HepG2 (cell line): ENCODE data around the gene MACROD2. TPM values are rescaled to one million over a fixed set of nuclear protein-coding genes. Genes with fewer than 3 reads are reported as not detected.

Experiments used
- CBX5 ChIP-seq: sonication (generic); formaldehyde crosslinking; IDR thresholded peaks from 2 replicates; pipeline ENCODE4 v1.4.0; 2020; ENCODE audit warnings: missing genetic modification reagents, borderline replicate concordance
- HNF4G ChIP-seq, 2 experiments: sonication (generic) in 1 of 2; formaldehyde crosslinking in 1 of 2; IDR thresholded peaks; 2 replicates each; pipeline versions ENCODE4 v1.4.0 to v1.6.1; 2011 to 2020; ENCODE audit warnings: borderline replicate concordance in 2 of 2, low read depth in 2 of 2, mild to moderate bottlenecking in 2 of 2, low read length in 1 of 2, missing genetic modification reagents in 1 of 2, moderate library complexity in 1 of 2
- HOMEZ ChIP-seq: IDR thresholded peaks from 2 replicates; pipeline ENCODE4 v1.6.1; 2016; ENCODE audit warnings: low read depth
- LCORL ChIP-seq, 2 experiments: fragments of 450-650 bp in 1 of 2; sonication (generic) in 1 of 2; formaldehyde crosslinking in 1 of 2; IDR thresholded peaks; 2 replicates each; pipeline versions ENCODE4 v1.5.0 to v1.6.1; 2017 to 2020; ENCODE audit warnings: antibody characterized with exemption in 1 of 2, missing genetic modification reagents in 1 of 2
- MED8 ChIP-seq: sonication (generic); formaldehyde crosslinking; IDR thresholded peaks from 2 replicates; pipeline ENCODE4 v1.8.1; 2023; ENCODE audit warnings: mild to moderate bottlenecking, missing genetic modification reagents; ENCODE audit not compliant: insufficient replicate concordance
- PTBP1 ChIP-seq: fragments of 200-400 bp; formaldehyde crosslinking; IDR thresholded peaks from 2 replicates; pipeline ENCODE4 v1.6.1; 2018; ENCODE audit warnings: low read length, low read depth; ENCODE audit not compliant: poor library complexity, severe bottlenecking
- RARA ChIP-seq: IDR thresholded peaks from 2 replicates; pipeline ENCODE4 v1.6.1; 2016; ENCODE audit warnings: missing genetic modification reagents, missing compliant biosample characterization
- ZBTB33 ChIP-seq: sonication (generic); formaldehyde crosslinking; IDR thresholded peaks from 2 replicates; pipeline ENCODE4 v1.4.0; 2020; ENCODE audit warnings: missing genetic modification reagents
- ZNF18 ChIP-seq: sonication (generic); formaldehyde crosslinking; IDR thresholded peaks from 2 replicates; pipeline ENCODE4 v1.8.0; 2022; ENCODE audit warnings: mild to moderate bottlenecking, missing genetic modification reagents; ENCODE audit not compliant: insufficient replicate concordance
- ZNF326 ChIP-seq: sonication (generic); formaldehyde crosslinking; IDR thresholded peaks from 2 replicates; pipeline ENCODE4 v1.4.0; 2020; ENCODE audit warnings: missing genetic modification reagents, borderline replicate concordance
- ZNF33B ChIP-seq: sonication (generic); formaldehyde crosslinking; IDR thresholded peaks from 2 replicates; pipeline ENCODE4 v1.5.1; 2020; ENCODE audit warnings: mild to moderate bottlenecking, missing genetic modification reagents
- ZNF362 ChIP-seq: sonication (generic); formaldehyde crosslinking; IDR thresholded peaks from 2 replicates; pipeline ENCODE4 v1.4.0; 2020; ENCODE audit warnings: missing genetic modification reagents, mild to moderate bottlenecking, borderline replicate concordance
- ZNF44 ChIP-seq: sonication (generic); formaldehyde crosslinking; IDR thresholded peaks from 2 replicates; pipeline ENCODE4 v1.5.1; 2020; ENCODE audit warnings: mild to moderate bottlenecking, missing genetic modification reagents
- ZNF710 ChIP-seq: sonication (generic); formaldehyde crosslinking; IDR thresholded peaks from 2 replicates; pipeline ENCODE4 v1.5.0; 2020; ENCODE audit warnings: mild to moderate bottlenecking, missing genetic modification reagents, borderline replicate concordance
- ZNF772 ChIP-seq: sonication (generic); formaldehyde crosslinking; IDR thresholded peaks from 2 replicates; pipeline ENCODE4 v1.5.0; 2020; ENCODE audit warnings: mild to moderate bottlenecking, missing genetic modification reagents
- ZSCAN5A ChIP-seq: sonication (generic); formaldehyde crosslinking; IDR thresholded peaks from 2 replicates; pipeline ENCODE4 v1.8.0; 2022; ENCODE audit warnings: mild to moderate bottlenecking, missing genetic modification reagents, borderline replicate concordance
- polyA plus RNA-seq, 8 experiments: library from polyadenylated mRNA; depleted of rRNA in 3 of 8; stranded (reverse) in 7 of 8; unstranded in 1 of 8; fragments of >200 nt; fragmentation: Illumina TruSeq in 4 of 8; extraction: Trizol in 4 of 8; gene quantifications; 2 replicates each; pipeline versions ENCODE4 v1.2.1 to v1.2.3, GENCODE V29; 2011 to 2016; ENCODE audit warnings: low read depth in 4 of 8, missing spikeins in 1 of 8, mixed read lengths in 1 of 8; ENCODE audit not compliant: insufficient read depth in 1 of 8
- total RNA-seq, 5 experiments: library from RNA; depleted of rRNA; stranded (reverse); fragments of >200 nt; fragmentation: Illumina TruSeq; extraction: Trizol; gene quantifications; 2 replicates each; pipeline ENCODE4 v1.2.3, GENCODE V29; 2016; ENCODE audit warnings: low read depth in 1 of 5

Gene MACROD2
- total and polyA plus RNA-seq, 2 of the 13 experiments (the other 11 are each of a cell fraction or from before 2014, with no cell fraction given): 0.13 to 0.51 TPM

GRCh38 chr20:15061955-15062354 is 1066.6 kb downstream of the MACROD2 start (continued):
- peak; percentile 70; the same call in 1 of the 2 replicates for TF ChIP-seq HNF4G (IDR thresholded peaks at IDR 0.05; ENCODE audit: borderline replicate concordance, low read depth, low read length)
- TF ChIP-seq HNF4G (CRISPR knock-in tag; IDR thresholded peaks at IDR 0.05; ENCODE audit: borderline replicate concordance, low read depth): peak; percentile 67; the same call in 1 of the 2 replicates
- TF ChIP-seq ZNF18 (CRISPR knock-in tag): no peak
- TF ChIP-seq ZSCAN5A (CRISPR knock-in tag): peak; percentile 61; the same call in 1 of the 2 replicates
- peak; percentile 63; the same call in 1 of the 2 replicates for TF ChIP-seq ZNF362 (CRISPR knock-in tag)
- TF ChIP-seq RARA (CRISPR knock-in tag): peak; percentile 81
- TF ChIP-seq ZBTB33 (CRISPR knock-in tag): peak; percentile 42; the same call in 1 of the 2 replicates
- 0 out of 2 replicates have a peak, but pooled peaks have one; percentile 28 for TF ChIP-seq ZNF772 (CRISPR knock-in tag)
- TF ChIP-seq PTBP1: no peak
- peak; percentile 40; the same call in 1 of the 2 replicates for TF ChIP-seq LCORL (IDR thresholded peaks at IDR 0.05)
- TF ChIP-seq LCORL (CRISPR knock-in tag; IDR thresholded peaks at IDR 0.05): peak; percentile 93
- TF ChIP-seq HOMEZ (CRISPR knock-in tag): peak; percentile 93
- no peak for TF ChIP-seq ZNF33B
- peak; percentile 98 for TF ChIP-seq CBX5 (CRISPR knock-in tag)
- no peak for TF ChIP-seq ZNF326 (CRISPR knock-in tag)
- peak; percentile 33 for TF ChIP-seq MED8
- no peak for TF ChIP-seq ZNF44
- TF ChIP-seq ZNF710 (CRISPR knock-in tag): peak; percentile 96
